ENCODE data around the gene RPS21. TPM values are rescaled to one million over a fixed set of nuclear protein-coding genes. Genes with fewer than 3 reads are reported as not detected.
A peak's percentile ranks its signal among the peaks of the same experiment; 100 is the strongest.

RPS21 gene
- total and polyA plus RNA-seq, 2 of the 13 experiments (the other 11 are each of a cell fraction or from before 2014, with no cell fraction given): 2,647 to 11,063 TPM

DNA sequence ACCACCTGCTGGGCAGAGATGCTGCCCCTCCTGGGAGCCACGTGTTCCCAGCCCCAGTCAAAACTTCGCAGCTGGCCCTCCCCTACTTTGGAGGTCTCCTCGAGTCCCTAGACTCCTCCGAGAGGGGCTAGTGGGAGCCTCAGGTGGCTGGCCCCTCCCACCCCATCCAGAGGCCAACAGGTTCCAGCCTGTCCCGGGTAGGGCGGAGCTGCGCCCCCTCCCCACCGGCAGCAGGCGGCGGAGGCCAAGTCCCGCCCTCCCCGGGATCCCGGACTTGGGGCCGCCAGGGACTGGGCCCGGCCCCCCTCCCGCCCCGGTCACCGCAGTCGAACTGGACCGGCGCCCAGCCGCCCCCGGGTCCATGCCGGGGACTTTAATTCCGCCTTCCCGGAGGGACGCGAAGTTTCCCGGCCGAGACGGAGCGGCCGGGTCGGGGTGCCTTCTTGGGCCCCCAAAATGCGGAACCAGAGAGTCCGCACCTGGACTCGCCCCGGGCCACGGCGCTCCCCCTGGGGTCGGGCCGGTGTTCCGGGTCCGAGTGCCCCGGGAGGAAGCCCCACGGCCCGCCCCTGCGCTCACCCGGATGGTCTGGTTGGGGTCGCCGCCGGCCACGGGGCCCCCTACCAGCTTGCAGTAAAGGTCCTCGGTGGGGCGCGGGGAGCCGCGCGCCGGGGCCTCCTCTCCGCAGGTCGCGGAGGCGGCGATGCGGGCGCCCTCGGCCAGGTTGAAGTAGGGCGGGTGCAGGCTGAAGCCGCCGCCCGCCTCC, 20.4 kb upstream of the RPS21 start (continued):
- TF ChIP-seq SALL1 (CRISPR knock-in tag; IDR thresholded peaks at IDR 0.05) (0 out of 2 replicates have a peak, but pooled peaks have one; percentile 49), CEBPG (CRISPR knock-in tag; IDR thresholded peaks at IDR 0.05) (no peak), YEATS4 (CRISPR knock-in tag; IDR thresholded peaks at IDR 0.05; ENCODE audit: borderline replicate concordance) (0 out of 2 replicates have a peak, but pooled peaks have one; percentile 72), CCAR2 (optimal IDR thresholded peaks at IDR 0.05; ENCODE audit: low read depth, low read length) (no peak), KLF16 (CRISPR knock-in tag; IDR thresholded peaks at IDR 0.05) (peak in 1 of 2 experiments; percentile 51; a peak in 1 of 4 replicates), ZFP36L2 (CRISPR knock-in tag; IDR thresholded peaks at IDR 0.05) (no peak), ZNF652 (CRISPR knock-in tag; IDR thresholded peaks at IDR 0.05; ENCODE audit: borderline replicate concordance, low read depth) (no peak), RFX5 (IDR thresholded peaks at IDR 0.05; ENCODE audit: low read depth, low read length) (no peak), PRPF4 (IDR thresholded peaks at IDR 0.05; ENCODE audit: low read depth, low read length, poor library complexity, severe bottlenecking) (no peak), NCOA2 (CRISPR knock-in tag; IDR thresholded peaks at IDR 0.05) (peak; percentile 39; the same call in 1 of the 2 replicates), KDM5B (CRISPR knock-in tag; IDR thresholded peaks at IDR 0.05; ENCODE audit: borderline replicate concordance) (peak; percentile 78), HNRNPH1 (optimal IDR thresholded peaks at IDR 0.05; ENCODE audit: low read depth, low read length) (no peak), POLR2G (IDR thresholded peaks at IDR 0.05; ENCODE audit: low read depth, low read length) (no peak), PAWR (CRISPR knock-in tag; IDR thresholded peaks at IDR 0.05; ENCODE audit: borderline replicate concordance) (no peak)
- TF ChIP-seq, protein P1, sequence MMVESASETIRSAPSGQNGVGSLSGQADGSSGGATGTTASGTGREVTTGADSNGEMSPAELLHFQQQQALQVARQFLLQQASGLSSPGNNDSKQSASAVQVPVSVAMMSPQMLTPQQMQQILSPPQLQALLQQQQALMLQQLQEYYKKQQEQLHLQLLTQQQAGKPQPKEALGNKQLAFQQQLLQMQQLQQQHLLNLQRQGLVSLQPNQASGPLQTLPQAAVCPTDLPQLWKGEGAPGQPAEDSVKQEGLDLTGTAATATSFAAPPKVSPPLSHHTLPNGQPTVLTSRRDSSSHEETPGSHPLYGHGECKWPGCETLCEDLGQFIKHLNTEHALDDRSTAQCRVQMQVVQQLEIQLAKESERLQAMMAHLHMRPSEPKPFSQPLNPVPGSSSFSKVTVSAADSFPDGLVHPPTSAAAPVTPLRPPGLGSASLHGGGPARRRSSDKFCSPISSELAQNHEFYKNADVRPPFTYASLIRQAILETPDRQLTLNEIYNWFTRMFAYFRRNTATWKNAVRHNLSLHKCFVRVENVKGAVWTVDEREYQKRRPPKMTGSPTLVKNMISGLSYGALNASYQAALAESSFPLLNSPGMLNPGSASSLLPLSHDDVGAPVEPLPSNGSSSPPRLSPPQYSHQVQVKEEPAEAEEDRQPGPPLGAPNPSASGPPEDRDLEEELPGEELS (CRISPR knock-in tag; IDR thresholded peaks at IDR 0.05): peak; percentile 46; the same call in 1 of the 2 replicates
- TF ChIP-seq, protein P2, sequence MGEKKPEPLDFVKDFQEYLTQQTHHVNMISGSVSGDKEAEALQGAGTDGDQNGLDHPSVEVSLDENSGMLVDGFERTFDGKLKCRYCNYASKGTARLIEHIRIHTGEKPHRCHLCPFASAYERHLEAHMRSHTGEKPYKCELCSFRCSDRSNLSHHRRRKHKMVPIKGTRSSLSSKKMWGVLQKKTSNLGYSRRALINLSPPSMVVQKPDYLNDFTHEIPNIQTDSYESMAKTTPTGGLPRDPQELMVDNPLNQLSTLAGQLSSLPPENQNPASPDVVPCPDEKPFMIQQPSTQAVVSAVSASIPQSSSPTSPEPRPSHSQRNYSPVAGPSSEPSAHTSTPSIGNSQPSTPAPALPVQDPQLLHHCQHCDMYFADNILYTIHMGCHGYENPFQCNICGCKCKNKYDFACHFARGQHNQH (CRISPR knock-in tag; IDR thresholded peaks at IDR 0.05): peak; percentile 54
- TF ChIP-seq, protein P3, sequence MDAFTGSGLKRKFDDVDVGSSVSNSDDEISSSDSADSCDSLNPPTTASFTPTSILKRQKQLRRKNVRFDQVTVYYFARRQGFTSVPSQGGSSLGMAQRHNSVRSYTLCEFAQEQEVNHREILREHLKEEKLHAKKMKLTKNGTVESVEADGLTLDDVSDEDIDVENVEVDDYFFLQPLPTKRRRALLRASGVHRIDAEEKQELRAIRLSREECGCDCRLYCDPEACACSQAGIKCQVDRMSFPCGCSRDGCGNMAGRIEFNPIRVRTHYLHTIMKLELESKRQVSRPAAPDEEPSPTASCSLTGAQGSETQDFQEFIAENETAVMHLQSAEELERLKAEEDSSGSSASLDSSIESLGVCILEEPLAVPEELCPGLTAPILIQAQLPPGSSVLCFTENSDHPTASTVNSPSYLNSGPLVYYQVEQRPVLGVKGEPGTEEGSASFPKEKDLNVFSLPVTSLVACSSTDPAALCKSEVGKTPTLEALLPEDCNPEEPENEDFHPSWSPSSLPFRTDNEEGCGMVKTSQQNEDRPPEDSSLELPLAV (CRISPR knock-in tag; conservative IDR thresholded peaks at IDR 0.05; ENCODE audit: low read depth): no peak
- TF ChIP-seq, protein P4, sequence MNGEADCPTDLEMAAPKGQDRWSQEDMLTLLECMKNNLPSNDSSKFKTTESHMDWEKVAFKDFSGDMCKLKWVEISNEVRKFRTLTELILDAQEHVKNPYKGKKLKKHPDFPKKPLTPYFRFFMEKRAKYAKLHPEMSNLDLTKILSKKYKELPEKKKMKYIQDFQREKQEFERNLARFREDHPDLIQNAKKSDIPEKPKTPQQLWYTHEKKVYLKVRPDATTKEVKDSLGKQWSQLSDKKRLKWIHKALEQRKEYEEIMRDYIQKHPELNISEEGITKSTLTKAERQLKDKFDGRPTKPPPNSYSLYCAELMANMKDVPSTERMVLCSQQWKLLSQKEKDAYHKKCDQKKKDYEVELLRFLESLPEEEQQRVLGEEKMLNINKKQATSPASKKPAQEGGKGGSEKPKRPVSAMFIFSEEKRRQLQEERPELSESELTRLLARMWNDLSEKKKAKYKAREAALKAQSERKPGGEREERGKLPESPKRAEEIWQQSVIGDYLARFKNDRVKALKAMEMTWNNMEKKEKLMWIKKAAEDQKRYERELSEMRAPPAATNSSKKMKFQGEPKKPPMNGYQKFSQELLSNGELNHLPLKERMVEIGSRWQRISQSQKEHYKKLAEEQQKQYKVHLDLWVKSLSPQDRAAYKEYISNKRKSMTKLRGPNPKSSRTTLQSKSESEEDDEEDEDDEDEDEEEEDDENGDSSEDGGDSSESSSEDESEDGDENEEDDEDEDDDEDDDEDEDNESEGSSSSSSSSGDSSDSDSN (CRISPR knock-in tag; IDR thresholded peaks at IDR 0.05): peak; percentile 43; the same call in 1 of the 2 replicates
- TF ChIP-seq, protein P5, sequence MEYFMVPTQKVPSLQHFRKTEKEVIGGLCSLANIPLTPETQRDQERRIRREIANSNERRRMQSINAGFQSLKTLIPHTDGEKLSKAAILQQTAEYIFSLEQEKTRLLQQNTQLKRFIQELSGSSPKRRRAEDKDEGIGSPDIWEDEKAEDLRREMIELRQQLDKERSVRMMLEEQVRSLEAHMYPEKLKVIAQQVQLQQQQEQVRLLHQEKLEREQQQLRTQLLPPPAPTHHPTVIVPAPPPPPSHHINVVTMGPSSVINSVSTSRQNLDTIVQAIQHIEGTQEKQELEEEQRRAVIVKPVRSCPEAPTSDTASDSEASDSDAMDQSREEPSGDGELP (IDR thresholded peaks at IDR 0.05; ENCODE audit: borderline replicate concordance, low read depth): peak; percentile 58; the same call in 1 of the 2 replicates
- TF ChIP-seq, protein P6, sequence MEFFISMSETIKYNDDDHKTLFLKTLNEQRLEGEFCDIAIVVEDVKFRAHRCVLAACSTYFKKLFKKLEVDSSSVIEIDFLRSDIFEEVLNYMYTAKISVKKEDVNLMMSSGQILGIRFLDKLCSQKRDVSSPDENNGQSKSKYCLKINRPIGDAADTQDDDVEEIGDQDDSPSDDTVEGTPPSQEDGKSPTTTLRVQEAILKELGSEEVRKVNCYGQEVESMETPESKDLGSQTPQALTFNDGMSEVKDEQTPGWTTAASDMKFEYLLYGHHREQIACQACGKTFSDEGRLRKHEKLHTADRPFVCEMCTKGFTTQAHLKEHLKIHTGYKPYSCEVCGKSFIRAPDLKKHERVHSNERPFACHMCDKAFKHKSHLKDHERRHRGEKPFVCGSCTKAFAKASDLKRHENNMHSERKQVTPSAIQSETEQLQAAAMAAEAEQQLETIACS (CRISPR knock-in tag; IDR thresholded peaks at IDR 0.05): peak; percentile 57; the same call in 1 of the 2 replicates

Measured in HepG2 (cell line).